NCI-H128 (cell line): ENCODE data around the gene KPNB1.

Source experiments
- DNase-seq: peaks from one replicate; lab custom pipeline; 2025; ENCODE audit not compliant: unreplicated experiment; lab: John Stamatoyannopoulos, UW

Gene KPNB1

GRCh38 chr17:47711366-47712099 is 61.8 kb downstream of the KPNB1 start:
- no peak for DNase-seq

DNA sequence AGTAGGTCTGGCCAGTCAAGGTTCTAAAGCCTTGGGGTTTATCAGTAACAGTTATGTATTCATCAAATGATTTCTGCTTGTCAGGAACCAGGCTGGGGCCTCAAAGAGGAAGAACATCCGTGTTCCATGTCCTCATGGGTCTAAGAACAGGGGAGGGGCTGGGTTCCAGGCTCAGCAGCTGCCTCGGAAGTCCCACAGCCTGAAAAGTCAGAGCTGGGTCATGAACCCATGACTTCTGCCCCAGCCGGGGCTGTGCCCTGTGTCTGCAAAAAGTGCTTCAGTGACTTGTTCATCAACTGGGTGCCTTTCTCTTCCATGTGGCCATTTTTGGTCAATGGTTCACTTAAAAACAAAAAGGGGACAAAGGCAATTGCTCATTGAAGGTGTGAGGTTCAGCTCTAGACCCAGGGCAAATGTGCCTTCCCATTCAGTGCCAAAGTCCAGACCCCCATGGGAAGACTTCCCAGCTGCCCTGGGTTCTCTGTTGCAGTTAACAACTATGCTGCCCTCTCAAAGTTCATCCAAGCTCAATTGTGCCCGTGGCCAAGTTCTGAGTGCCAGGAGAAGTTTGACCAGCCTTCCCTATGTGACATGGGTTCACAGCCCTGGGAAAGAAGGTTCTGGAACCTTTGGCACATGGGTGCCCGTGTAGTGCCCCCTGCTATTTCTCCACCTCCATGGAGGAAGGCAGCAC is 62.8 kb downstream of the KPNB1 start:
- DNase-seq = no peak

DNA sequence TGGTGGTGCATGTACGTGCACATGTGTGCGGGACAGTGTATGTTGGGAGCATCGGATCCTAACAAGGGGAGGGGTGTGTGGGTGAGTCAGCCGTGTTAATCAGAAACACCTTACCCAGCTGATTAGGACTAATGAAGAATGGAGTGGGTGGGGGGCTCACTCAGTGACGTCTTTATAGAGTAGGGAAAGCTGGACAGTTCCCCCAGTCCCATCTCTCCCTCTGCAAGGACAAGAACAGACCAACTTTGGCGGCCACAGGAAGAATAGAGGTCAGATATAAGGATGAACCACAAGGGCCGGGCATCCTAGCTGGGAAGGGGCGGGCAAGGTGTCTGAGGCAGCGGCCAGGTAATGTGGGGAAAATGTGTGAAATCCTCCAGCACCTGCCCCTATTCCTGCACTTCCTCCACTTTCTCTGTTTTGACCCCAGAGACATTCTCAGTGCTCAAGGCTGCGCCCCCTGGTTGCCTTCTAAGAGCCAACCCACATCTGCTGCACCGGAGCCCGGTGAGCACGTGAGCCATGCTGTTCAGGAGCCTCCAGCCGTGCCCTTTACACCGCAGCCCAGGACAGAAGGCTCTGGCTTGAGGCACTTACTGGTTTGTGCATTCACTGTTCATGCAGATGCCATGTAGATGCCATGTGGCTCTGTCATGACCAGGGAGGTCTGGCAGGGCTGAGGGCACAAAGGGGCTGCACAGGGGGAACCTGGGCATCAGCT is 64.4 kb downstream of the KPNB1 start:
- DNase-seq = no peak

- DNase-seq = no peak
These were observed 65.2 kb downstream of the KPNB1 start for GRCh38 chr17:47714773-47715396.

DNA sequence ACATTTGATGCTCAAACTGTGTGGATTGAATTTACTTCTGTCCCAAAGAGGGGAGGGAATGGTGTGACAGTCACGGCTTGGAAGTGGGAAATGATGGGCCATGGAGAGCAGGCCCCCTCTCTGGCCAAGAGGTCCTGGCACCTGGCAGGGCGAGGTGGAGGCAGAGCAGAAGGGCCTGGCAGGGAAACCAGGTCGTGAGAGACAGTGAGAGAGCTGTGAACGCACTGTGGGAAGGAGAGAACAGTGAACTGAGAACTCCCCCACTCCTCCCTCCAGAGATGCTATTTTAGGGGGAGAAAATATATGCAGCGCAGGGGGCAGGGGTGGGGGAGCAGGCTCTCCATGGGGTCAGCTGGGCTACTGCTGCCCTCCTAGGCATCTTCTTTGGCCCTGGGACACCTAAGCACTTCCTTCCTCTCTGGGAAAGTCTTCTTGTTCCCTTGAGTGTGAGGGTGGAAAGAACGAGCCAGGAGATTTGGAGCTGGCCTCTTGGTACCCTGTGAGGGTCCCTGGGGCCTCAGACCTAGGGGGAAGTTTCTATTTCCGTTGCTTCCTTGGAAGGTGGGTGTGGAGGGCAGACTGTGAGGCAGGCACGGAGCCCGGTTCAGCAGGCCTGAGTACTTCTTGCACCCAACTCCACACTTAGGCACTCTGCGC is 66.1 kb downstream of the KPNB1 start:
- DNase-seq = no peak

- DNase-seq = no peak
These were observed 66.7 kb downstream of the KPNB1 start for GRCh38 chr17:47716375-47716774.

GRCh38 chr17:47717261-47717697 is 67.6 kb downstream of the KPNB1 start:
- DNase-seq = no peak

DNA sequence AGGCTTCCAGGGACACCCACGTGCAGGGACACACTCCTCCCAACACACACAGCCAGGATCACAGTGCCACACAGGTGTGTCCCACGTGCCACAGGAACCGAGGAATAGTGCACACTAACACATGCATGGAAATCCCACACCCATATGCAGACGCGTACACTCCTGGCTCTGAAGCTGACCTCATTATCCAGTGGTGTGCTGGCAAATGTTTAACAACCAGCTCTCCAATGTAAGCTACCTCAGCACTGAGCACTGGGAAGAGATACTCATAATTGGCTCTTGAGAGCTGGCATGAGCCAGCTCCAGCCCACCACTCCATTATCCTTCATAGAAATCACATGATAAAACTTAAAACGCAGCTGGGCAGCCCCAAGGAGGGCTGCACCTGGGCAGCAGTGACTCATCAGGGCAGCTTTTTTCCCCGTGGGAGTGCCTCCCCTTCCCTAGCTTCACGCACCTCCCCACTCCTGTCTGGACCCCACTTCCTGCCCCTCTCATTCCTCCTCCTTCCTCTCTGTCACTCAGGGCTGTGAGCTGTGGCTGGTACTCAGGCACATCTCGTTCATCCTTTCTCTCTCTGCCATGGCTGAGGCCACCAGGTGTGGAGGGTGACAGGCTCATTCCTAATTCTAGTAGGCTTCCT is 68.4 kb downstream of the KPNB1 start:
- no peak for DNase-seq

DNA sequence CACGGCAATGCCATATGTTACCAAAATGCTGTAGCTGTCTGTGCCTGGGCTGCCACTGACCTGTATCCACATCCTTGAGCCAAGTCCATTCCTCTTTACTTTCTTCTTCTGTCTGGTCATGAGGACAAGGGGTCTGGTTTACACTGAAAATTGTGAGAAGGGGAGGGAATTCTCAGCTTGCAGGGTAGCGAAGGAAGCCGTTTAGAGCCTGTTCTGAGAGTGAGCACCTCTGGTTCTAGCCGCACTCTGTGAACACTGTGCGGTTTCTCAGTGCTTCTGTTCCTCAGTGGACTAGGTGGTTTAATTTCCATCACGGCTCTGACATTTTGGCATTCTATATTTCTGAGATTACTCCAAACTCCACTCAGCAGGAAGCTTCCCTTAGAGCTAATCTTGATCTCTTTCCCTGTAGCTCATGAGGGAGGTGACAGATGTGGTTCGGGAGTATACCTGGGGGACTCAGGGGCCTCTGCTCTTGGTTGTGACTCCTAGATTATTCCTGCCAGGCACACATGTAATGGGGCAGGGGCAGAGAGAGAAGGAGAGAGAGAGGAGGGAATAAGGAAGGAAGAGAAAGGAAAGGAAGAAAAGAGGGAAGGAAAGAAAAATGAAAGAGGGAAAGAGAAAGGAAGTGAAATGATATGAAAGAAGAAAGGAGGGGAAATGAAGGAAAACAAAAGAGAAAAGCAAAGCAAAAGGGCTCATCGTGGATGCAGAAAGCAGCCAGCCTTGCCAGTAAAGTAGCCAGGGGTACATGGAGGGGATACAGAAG is 69.1 kb downstream of the KPNB1 start:
- DNase-seq = no peak

- DNase-seq = no peak
These were observed 69.9 kb downstream of the KPNB1 start for GRCh38 chr17:47719411-47720152.

GRCh38 chr17:47720196-47720595 is 70.5 kb downstream of the KPNB1 start:
- no peak for DNase-seq

DNA sequence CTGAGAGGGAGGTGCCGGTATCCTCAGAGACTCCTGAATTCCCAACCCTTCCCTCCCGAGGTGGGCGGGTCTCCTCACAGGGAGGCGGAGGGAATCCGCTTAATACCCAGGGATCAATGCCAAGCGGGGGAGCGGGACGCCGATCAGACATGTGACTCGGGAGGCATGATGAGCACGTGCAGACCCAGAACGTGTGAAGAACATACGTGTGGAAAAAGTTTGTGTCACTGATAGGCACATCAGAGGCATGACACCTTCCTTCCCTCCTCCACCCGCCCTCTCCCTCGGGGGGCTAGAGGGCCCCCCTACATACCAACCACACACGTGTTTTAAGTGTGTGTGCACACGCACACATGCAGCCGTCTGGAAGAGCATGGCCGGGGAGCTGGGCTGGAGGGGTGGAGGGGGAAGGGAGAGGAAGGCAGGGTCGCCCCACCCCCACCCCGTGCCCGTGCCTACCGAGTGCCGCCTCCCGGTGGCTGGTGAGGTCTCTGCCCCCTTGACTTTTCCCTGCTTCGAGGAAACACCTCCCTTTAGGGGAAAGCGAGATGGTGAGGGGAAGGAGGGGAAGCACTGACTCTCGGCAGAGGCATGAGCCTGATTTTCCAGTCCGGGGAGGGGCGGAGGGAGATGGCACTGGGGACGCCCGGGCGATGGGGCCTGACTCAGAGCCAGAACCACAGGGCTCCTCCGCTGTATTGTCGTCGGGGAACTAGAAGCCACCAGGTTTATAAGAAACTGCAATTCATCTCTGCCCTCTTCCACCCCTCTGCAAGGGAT is 71.2 kb downstream of the KPNB1 start:
- no peak for DNase-seq

- no peak for DNase-seq
These were observed 72.0 kb downstream of the KPNB1 start for GRCh38 chr17:47721725-47722124.

DNA sequence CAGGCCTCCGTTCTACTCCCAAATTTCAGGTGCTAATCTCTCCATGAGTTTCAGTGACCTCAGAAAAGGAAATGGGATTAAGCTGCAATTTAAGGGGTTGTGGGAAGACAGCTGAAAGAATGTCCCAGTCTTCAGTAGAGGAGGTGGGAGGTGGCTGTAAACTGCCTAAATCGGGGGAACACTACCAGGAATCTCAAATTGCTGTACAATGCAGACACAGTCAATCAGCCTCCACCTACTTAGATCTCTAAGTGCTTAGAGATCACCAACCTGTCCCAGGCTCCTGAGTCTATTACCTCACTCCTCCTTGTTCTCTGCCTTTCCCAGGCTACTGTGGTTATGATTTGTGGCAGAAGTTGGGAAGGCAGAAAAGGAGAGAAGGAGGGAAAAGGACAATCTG is 75.0 kb downstream of the KPNB1 start:
- no peak for DNase-seq

GRCh38 chr17:47725446-47726111 is 75.9 kb downstream of the KPNB1 start:
- no peak for DNase-seq

DNA sequence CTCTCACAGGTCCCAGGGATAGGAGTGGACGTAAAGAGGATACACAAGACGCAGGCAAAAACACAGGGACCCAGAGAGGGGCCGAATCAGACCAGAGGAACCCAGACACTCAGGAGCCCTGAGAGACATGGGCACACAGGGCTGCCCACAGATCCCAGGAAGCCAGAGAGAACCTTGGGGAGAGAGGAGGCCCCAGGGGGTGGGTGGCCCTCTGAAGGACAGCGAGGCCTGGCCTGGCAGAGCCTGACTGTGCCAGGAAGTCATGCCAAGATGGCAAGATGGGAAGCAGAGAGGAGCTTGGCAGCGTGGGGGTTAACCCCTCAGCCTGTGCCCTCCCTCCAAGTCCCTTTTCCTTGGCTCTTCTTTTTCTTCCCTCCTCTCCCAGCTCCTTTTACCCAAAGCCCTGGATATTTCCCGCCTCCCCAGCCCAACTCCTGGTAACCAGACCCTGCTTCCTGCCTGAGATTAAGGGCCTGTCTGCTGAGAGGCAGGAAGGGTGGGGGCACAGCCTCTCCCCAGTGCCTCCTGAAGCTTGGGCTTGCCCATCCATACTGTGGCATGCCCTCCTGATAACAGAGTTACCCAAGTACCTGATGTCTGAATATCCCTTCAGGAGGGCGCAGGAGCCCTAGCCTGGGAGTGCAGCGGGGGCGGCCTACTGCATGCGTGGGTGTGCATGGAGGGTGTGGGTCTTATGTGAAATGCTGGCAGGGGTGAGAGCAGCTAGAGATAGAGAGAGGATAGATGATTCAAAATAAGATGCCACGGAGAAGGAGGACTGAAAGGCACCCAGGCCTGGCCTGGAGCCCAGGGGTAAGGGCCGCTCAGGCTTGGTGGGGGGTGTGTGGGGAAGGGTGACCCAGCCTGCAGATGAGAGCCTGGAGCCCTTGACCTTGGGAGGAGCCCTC is 77.3 kb downstream of the KPNB1 start:
- DNase-seq = no peak

GRCh38 chr17:47727704-47728036 is 78.0 kb downstream of the KPNB1 start:
- no peak for DNase-seq
